HepG2 (cell line): ENCODE measurements around the gene SH2D2A.
A peak's percentile ranks its signal among the peaks of the same experiment; 100 is the strongest.

Source experiments
- POLR2AphosphoS5 ChIP-seq: IDR thresholded peaks from 2 replicates; pipeline ENCODE4 v1.6.1; 2012; ENCODE audit warnings: low read depth, low read length
- SP1 ChIP-seq, 2 experiments: fragments of 450-650 bp in 1 of 2; sonication (generic) in 1 of 2; formaldehyde crosslinking in 1 of 2; IDR thresholded peaks; 2 replicates each; pipeline versions ENCODE4 v1.4.0 to v1.6.1; 2016 to 2020; ENCODE audit warnings: missing genetic modification reagents in 1 of 2
- ZNF17 ChIP-seq: sonication (generic); formaldehyde crosslinking; IDR thresholded peaks from 2 replicates; pipeline ENCODE4 v1.5.0; 2020; ENCODE audit warnings: mild to moderate bottlenecking, missing genetic modification reagents
- ZNF20 ChIP-seq: sonication (generic); formaldehyde crosslinking; IDR thresholded peaks from 2 replicates; pipeline ENCODE4 v1.4.0; 2020; ENCODE audit warnings: mild to moderate bottlenecking, moderate library complexity, missing genetic modification reagents
- TF ChIP-seq, protein P1 (sequence below): sonication (generic); formaldehyde crosslinking; IDR thresholded peaks from 2 replicates; pipeline ENCODE4 v1.5.0; 2020; ENCODE audit warnings: mild to moderate bottlenecking, missing genetic modification reagents, moderate library complexity
- TF ChIP-seq, protein P2 (sequence below): sonication (generic); formaldehyde crosslinking; conservative IDR thresholded peaks from 2 replicates; pipeline ENCODE4 v1.8.0; 2022; ENCODE audit warnings: missing genetic modification reagents

DNA sequence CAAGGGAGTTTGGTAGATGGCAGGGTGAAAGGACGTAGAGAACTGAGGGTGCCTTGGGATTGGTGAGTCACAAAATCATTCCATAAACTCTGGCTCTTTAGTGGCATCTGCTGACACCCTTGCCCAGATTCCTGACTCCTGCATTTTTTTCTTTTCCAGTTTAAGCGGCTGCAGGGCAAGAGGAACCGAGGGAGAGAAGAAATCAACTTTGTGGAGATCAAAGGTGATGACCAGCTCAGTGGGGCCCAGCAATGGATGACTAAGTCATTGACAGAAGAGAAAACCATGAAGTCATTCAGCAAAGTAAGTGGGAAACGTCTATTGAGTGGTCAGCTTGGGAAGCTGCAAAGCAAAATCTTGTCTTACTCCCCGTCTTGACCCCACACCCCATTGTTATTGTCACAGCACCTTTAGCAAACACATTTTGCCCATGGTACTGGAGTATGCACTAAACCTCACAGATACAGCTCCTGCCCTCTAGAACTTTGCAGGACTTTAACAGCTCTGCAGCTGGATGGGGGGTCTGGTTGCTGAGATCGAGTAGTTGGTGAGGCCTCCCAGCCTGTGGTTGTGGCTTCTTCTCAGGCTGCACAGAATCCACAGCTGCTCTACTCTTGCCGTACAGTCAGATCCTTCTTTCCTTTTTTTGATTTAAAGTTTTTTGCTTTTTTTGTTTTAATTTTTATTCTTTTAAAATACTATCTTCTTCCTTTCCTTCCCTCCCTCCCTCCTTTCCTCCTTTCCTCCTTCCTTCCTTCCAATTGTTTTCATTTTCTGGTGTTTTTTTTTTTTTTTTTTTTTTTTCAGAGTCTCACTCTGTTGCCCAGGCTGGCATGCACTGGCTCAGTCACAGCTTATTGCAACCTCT, 21.9 kb downstream of the SH2D2A start:
- TF ChIP-seq ZNF17 (CRISPR knock-in tag) (no peak), POLR2AphosphoS5 (no peak), ZNF20 (CRISPR knock-in tag) (no peak), SP1 (IDR thresholded peaks at IDR 0.05) (no peak), SP1 (CRISPR knock-in tag; IDR thresholded peaks at IDR 0.05) (no peak)
- TF ChIP-seq, protein P1, sequence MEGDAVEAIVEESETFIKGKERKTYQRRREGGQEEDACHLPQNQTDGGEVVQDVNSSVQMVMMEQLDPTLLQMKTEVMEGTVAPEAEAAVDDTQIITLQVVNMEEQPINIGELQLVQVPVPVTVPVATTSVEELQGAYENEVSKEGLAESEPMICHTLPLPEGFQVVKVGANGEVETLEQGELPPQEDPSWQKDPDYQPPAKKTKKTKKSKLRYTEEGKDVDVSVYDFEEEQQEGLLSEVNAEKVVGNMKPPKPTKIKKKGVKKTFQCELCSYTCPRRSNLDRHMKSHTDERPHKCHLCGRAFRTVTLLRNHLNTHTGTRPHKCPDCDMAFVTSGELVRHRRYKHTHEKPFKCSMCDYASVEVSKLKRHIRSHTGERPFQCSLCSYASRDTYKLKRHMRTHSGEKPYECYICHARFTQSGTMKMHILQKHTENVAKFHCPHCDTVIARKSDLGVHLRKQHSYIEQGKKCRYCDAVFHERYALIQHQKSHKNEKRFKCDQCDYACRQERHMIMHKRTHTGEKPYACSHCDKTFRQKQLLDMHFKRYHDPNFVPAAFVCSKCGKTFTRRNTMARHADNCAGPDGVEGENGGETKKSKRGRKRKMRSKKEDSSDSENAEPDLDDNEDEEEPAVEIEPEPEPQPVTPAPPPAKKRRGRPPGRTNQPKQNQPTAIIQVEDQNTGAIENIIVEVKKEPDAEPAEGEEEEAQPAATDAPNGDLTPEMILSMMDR, result 0 out of 2 replicates have a peak, but pooled peaks have one; percentile 13
- TF ChIP-seq, protein P2, sequence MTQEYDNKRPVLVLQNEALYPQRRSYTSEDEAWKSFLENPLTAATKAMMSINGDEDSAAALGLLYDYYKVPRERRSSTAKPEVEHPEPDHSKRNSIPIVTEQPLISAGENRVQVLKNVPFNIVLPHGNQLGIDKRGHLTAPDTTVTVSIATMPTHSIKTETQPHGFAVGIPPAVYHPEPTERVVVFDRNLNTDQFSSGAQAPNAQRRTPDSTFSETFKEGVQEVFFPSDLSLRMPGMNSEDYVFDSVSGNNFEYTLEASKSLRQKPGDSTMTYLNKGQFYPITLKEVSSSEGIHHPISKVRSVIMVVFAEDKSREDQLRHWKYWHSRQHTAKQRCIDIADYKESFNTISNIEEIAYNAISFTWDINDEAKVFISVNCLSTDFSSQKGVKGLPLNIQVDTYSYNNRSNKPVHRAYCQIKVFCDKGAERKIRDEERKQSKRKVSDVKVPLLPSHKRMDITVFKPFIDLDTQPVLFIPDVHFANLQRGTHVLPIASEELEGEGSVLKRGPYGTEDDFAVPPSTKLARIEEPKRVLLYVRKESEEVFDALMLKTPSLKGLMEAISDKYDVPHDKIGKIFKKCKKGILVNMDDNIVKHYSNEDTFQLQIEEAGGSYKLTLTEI (CRISPR knock-in tag), result no peak
